Natural killer cell (primary cell): ENCODE measurements around the gene GALNT2. TPM values are rescaled to one million over a fixed set of nuclear protein-coding genes. Genes with fewer than 3 reads are reported as not detected.

Experiments used
- ATAC-seq, 3 donors: fragments of 150-1000 bp in 2 of 3; fragments of 200-7000 bp in 1 of 3; cut with Tn5 transposase; 1 replicate in 1 of 3; 2 replicates in 2 of 3; pipeline ENCODE4 v1.10.0; 2021; ENCODE audit warnings: mild to moderate bottlenecking in 2 of 3, moderate library complexity in 2 of 3
- DNase-seq, 2 donors: peaks; one replicate each; pipeline versions ENCODE4 v3.0.0 to v3.0.0-alpha.2; 2013 to 2021; ENCODE audit warnings: mixed read lengths in 1 of 2
- H3K27ac ChIP-seq: one replicate; pipeline ENCODE4 v1.5.1; 2013; ENCODE audit warnings: mild to moderate bottlenecking, low read length
- H3K27me3 ChIP-seq: one replicate; pipeline ENCODE4 v1.6.1; 2013; ENCODE audit warnings: low read length; ENCODE audit not compliant: control insufficient read depth, insufficient read depth
- H3K36me3 ChIP-seq: one replicate; pipeline ENCODE4 v1.6.1; 2013; ENCODE audit warnings: low read length; ENCODE audit not compliant: control insufficient read depth, insufficient read depth
- H3K4me1 ChIP-seq: one replicate; pipeline ENCODE4 v1.6.1; 2013; ENCODE audit warnings: low read length; ENCODE audit not compliant: control insufficient read depth, insufficient read depth
- H3K4me3 ChIP-seq: one replicate; pipeline ENCODE4 v1.5.1; 2013; ENCODE audit warnings: low read length
- H3K9me3 ChIP-seq: one replicate; pipeline ENCODE4 v1.6.1; 2013; ENCODE audit warnings: low read length; ENCODE audit not compliant: control insufficient read depth, insufficient read depth
- H3K27ac Mint-ChIP-seq, 2 donors: one replicate each; pipeline ENCODE4 v1.8.0; 2022; ENCODE audit warnings: mild to moderate bottlenecking in 2 of 2, mixed read lengths in 2 of 2, moderate library complexity in 1 of 2
- H3K27me3 Mint-ChIP-seq, 2 donors: one replicate each; pipeline ENCODE4 v1.8.0; 2022; ENCODE audit warnings: low read depth in 2 of 2, mixed read lengths in 2 of 2
- H3K36me3 Mint-ChIP-seq: one replicate; pipeline ENCODE4 v1.8.0; 2022; ENCODE audit warnings: mixed read lengths
- H3K4me1 Mint-ChIP-seq, 2 donors: one replicate each; pipeline ENCODE4 v1.8.0; 2022; ENCODE audit warnings: mixed read lengths in 2 of 2
- H3K4me3 Mint-ChIP-seq: one replicate; pipeline ENCODE4 v1.8.0; 2022; ENCODE audit warnings: mild to moderate bottlenecking, moderate library complexity, mixed read lengths
- H3K9me3 Mint-ChIP-seq, 2 donors: one replicate each; pipeline ENCODE4 v1.8.0; 2022; ENCODE audit warnings: mixed read lengths in 2 of 2
- CTCF ChIP-seq: fragments of 200-600 bp; IDR thresholded peaks from one replicate; pipeline ENCODE4 v1.8.0; 2022; ENCODE audit warnings: antibody characterized with exemption
- WGBS: methylation state at CpG from one replicate; pipeline ENCODE4 v1.1.7; 2013; ENCODE audit warnings: missing lambda C conversion rate; ENCODE audit not compliant: insufficient coverage; 5-methylcytosine and 5-hydroxymethylcytosine counted together
- intact Hi-C: fragments of 100-400 bp; cut with micrococcal nuclease; formaldehyde crosslinking; loops from one replicate; pipeline ENCODE4 v1.14.2; 2022
- total RNA-seq, 4 donors: library from RNA; stranded (reverse); fragments of 120-200 nt in 1 of 4; gene quantifications; one replicate each; pipeline versions ENCODE4 v1.2.3 to v1.2.4, GENCODE V29; 2013 to 2022

The GALNT2 gene
- total RNA-seq, 3 donors from 2014 or later (not counting 1 experiment from before 2014, with no cell fraction given): 31.2 to 53.6 (median 47.3) TPM

GRCh38 chr1:230285351-230285750 is 218.3 kb downstream of the GALNT2 start:
- H3K9me3 ChIP-seq: no peaks in the 10 kb centered on the region
- no peak for ATAC-seq
- no peaks in the 10 kb centered on the region for H3K27me3 Mint-ChIP-seq
- no peaks in the 10 kb centered on the region for H3K9me3 Mint-ChIP-seq
- no peak overlapping the region for H3K27ac Mint-ChIP-seq
- H3K4me1 Mint-ChIP-seq: peaks cover 0 to 5% of the 10 kb centered on the region in 2 donors
- H3K36me3 Mint-ChIP-seq: no peaks in the 10 kb centered on the region
- H3K36me3 ChIP-seq: peaks cover 2% of the 10 kb centered on the region
- TF ChIP-seq CTCF: no peak
- H3K4me1 ChIP-seq: peaks cover 5% of the 10 kb centered on the region
- H3K27me3 ChIP-seq: no peaks in the 10 kb centered on the region
- 89% methylated on average over 6 of the region's 7 CpGs for WGBS
- H3K27ac ChIP-seq: no peak overlapping the region
- no peak for DNase-seq
- intact Hi-C loops: no loop called here
- no peak overlapping the region for H3K4me3 Mint-ChIP-seq
- H3K4me3 ChIP-seq: no peak overlapping the region

GRCh38 chr1:230286166-230286889 is 219.3 kb downstream of the GALNT2 start:
- intact Hi-C loops: no loop called here
- no peak for TF ChIP-seq CTCF
- no peaks in the 10 kb centered on the region for H3K27me3 Mint-ChIP-seq
- peaks cover under 1 to 5% of the 10 kb centered on the region in 2 donors for H3K4me1 Mint-ChIP-seq
- no peak overlapping the region for H3K4me3 Mint-ChIP-seq
- whole genome bisulfite sequencing: 88% methylated on average over 20 of the region's 21 CpGs
- DNase-seq: no peak
- H3K9me3 Mint-ChIP-seq: no peaks in the 10 kb centered on the region
- H3K36me3 Mint-ChIP-seq: no peaks in the 10 kb centered on the region
- no peak for ATAC-seq
- Histone ChIP-seq H3K27me3 (no peaks in the 10 kb centered on the region), H3K36me3 (no peaks in the 10 kb centered on the region), H3K27ac (no peak overlapping the region), H3K9me3 (no peaks in the 10 kb centered on the region), H3K4me3 (no peak overlapping the region), H3K4me1 (peaks cover 10% of the 10 kb centered on the region)
- no peak overlapping the region for H3K27ac Mint-ChIP-seq

- peaks cover 15% of the 10 kb centered on the region for H3K4me1 ChIP-seq
- TF ChIP-seq CTCF: no peak
- H3K27ac ChIP-seq: no peak overlapping the region
- Mint-ChIP-seq H3K36me3 (no peaks in the 10 kb centered on the region), H3K27ac (no peak overlapping the region), H3K27me3 (peaks cover 0 to 3% of the 10 kb centered on the region in 2 donors), H3K9me3 (no peaks in the 10 kb centered on the region), H3K4me3 (no peak overlapping the region), H3K4me1 (peaks cover under 1 to 6% of the 10 kb centered on the region in 2 donors)
- ATAC-seq (no peak), DNase-seq (no peak)
- no peaks in the 10 kb centered on the region for H3K27me3 ChIP-seq
- intact Hi-C loops: no loop called here
- 95% methylated on average over 10 of the region's 10 CpGs for WGBS
- no peaks in the 10 kb centered on the region for H3K36me3 ChIP-seq
- H3K9me3 ChIP-seq: no peaks in the 10 kb centered on the region
- no peak overlapping the region for H3K4me3 ChIP-seq
These were observed 219.8 kb downstream of the GALNT2 start for GRCh38 chr1:230286890-230287269.
